Femur (tissue), 1 donor: ENCODE measurements around the gene GPATCH2.
"Not testable (repeated sequence)": the region's sequence is repeated elsewhere in the genome, so short reads cannot be mapped to it uniquely, and the experiment has no call there.

ENCODE experiments used
- DNase-seq: peaks from one replicate; pipeline ENCODE4 v3.0.0-alpha.2; 2017

The GPATCH2 gene

DNA sequence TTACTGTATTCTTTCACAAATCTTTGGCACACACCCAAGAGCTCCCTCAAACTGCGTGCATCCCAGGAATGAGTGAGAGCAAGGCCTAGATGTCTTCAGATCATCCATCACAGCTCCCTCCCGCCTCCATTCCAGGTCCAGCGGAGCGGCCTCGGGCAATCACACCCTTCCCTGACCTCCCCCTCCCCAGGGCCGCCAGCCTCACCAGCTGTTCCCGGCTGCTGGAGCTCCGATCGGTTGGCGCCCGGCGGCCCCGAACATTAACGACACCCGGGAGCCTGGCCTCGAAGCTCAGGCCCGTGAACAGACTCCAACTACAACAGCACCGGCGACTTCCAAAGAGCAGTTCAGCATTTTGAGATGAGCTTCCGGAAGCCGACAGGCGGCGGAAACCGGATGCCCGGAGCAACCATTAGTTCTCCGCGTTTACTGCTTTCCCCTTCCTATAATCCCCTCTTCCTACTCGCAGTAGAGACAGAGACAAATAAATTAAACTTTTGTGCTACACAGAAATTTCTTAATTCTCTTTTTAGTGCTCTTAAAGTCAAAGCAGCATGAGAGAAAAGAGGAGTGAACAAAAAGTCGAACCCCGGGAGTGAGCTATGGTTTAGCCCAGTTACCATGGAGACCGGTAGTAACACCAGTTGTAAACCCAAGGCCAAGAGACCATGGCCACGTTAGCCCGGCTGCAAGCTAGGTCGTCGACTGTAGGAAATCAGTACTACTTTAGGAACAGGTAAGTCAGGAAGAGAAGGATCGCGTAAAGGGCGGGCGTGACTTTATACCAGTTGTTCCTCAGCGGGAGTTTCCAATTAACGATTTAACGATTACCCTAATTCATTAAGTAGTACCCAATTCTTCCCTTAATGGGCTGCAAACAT is at the start of gene GPATCH2, which contains the start of gene SPATA17:
GPATCH2 (minus strand) TSS at position 380 of the 881 bp plus-strand sequence; CDS start at position 261, 119 bp downstream.
SPATA17 (plus strand) TSS at position 634 of the 881 bp plus-strand sequence; CDS start at position 669, 35 bp downstream.
- DNase-seq: peak; percentile 91

DNA sequence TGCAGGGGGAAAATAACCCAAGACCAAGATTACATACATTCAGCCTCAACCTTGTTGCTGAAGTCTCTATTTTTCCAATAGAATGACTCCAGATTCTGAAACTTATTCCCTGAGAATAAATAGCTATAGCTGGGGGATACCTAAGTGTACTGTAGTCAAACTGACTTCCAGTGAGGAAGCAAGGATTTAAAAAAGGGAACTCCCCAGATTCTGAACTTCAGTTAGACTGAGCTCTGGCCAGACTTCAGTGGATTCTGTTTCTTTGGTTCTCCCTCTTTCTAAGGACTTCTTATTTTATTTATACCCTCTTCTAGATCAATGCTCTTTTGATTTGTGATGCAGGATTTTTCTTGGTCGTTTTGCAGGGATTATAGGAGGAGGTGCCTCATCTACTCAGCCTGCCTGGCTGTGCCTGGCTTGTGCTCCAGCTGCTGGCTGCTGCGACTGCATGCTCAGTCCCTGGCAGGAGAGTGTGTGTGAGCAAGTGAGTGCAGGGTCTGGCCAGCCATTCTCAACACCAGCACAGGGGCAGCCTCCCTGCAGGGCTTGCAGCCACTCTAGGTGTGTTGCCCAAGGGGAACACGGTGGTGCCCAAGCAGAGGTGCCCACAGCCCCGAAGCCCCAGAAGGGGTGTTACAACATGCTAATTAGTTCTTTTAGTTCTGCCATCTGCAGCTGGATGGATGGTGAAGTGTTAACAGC is 43.3 kb upstream of the GPATCH2 start:
- peak; percentile 18 for DNase-seq

DNA sequence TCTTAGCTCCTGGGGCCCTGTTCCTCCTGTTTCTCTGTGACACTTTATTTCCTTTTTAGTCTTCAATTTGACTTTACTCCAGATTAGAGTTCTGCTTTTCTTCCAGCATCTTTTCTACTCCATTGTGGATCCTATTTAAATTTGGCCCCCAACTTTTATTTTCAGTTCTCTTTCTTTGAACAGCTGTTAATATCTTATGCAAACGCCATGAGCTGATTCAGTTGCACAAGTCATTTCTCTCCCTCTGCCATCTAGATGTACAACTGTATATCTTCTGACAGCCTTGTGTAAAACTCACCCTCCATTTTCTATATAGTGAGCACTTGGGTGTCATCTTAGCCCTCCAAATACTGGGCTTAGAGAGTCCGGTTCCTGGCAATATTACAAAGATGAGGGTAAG is 42.5 kb upstream of the GPATCH2 start:
- DNase-seq: no peak

DNA sequence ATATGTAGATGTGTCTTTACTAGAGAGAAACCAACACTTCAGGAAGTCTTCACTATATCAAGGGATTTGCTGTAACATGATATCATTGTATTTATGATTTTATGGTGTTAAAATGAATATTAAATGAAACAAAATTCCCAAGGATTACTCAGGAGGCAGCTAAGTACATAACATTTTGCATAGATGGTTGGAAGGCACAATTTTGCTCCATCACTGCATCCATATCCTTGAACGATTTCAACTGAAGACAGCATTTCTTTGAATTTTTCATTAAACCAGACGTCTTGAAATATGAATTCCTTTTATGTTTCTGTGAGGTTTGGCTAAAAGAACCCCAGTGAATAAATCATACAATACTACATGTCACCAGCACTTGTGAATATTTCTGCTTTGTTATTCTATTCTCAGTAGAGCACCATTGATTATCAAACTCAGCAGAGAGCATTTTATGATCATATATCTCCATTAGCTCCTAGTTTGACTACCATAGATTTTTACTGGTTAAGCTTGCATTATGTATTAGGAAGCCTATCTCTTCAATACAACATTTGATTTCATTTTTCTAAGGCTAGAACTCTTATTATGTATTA is 37.6 kb upstream of the GPATCH2 start:
- DNase-seq: no peak

DNA sequence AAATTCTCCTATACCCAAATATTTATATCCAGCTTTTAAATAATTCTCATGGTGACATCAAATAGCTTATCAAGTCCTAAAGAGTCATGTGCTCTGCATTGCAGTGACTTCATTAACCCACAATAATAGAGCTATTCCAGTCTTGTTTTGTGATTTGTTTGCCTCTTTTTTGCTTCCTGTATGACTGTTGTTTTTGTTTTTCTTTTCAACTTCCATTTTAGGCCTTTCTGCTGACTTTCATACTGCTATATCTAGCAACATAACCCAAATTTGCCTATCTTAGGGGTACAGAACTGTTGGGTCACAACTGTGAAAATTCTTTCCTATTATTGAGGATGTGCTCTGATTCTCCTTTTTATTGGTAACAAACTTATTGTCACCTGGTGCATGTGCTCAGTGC is 30.5 kb upstream of the GPATCH2 start:
- no peak for DNase-seq

DNA sequence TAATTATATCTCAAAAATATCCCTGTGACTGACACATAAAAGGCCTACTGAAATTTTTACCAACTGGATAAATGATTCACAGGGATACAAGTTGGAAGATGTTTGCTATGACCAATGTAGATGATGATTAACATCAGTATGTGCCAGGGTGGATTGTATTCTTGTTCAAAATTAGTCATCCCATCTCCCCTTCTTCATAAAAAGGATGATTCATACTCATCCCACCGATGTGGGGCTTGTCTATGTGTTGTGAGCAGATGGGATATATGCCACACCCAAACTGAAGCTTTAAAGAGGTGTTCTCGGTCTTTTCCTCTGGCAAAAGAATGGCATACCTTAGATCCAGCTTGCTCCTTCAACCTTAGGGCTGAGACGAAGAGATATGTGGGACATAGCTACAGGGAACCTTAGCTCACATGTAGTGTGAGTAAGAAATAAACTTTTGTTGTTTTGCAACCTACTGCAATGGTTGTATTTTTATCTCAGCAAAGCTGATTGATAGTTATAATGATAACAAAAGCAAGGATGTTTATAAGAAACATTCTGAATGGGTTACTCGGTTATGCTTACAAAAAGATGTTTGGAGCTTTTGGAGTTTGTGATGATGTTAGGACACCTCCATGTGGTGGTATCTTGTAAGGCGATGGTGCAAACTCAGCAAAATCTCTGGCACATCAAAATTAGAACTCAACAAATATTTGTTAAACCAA is 29.6 kb upstream of the GPATCH2 start:
- DNase-seq: no peak

DNA sequence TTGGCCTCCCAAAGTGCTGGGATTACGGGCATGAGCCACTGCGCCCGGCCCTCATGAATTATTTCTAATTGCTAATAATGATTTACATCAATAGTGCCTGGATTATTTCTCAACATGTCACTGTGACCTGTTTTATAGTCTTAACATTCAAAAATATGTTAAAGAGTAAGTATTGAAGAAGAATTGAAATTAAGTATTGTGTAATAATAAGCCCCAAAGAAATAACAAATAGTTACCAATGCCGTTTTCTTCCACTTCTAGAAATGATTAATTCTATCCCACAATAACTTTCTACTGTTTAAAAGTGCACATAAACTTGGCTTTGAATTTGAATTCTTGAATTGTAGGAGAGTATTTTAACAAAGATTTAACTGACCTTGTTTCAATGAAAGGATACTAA is 19.8 kb upstream of the GPATCH2 start:
- no peak for DNase-seq

DNA sequence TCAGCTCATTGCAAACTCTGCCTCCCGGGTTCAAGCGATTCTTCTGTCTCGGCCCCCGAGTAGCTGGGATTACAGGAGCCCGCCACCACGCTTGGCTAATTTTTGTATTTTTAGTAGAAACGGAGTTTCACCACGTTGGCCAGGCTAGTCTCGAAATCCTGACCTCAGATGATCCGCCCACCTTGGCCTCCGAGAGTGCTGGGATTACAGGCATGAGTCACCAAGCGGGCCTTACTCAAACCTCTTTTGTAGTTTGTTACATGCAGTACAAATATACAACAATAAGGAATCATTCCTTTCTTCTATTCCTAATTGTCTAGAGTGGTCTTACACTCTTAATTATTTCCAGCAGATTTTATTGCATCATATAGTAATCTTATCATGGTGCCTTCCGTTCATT is 16.9 kb upstream of the GPATCH2 start:
- DNase-seq: no peak

DNA sequence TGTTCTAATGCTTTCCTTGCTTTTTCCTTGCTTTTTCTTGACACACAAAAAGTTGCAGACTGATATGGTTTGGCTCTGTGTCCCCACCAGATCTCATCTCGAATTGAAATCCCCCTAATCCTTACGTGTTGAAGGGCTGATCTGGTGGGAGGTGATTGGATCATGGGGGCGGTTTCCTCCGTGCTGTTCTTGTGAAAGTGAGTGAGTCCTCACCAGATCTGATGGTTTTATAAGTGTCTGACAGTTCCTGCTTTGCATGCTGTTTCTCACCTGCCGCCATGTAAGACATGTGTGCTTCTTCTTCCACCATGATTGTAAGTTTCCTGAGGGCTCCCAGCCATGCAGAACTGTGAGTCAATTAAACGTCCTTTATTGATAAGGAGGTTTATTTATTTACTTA is 11.6 kb upstream of the GPATCH2 start:
- no peak for DNase-seq

DNA sequence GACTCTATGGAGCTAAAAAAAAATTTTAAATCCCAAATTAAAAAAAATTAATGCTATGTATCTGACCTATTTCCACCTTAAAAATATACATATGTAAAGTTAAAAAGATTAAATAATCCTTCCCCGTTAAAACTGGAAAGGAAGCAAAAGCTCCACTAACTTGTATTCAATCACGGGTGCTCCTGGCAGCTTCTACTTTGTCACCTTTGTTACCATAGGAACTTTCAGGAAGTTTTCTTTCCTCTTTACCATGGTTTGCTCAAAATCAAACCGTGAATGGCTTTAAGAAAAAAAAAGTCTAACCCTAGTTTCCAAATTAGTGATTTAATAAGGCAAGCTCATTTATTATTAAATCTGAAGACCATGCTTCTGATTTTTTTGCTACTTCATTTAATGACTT is 3.5 kb downstream of the GPATCH2 start:
- no peak for DNase-seq

DNA sequence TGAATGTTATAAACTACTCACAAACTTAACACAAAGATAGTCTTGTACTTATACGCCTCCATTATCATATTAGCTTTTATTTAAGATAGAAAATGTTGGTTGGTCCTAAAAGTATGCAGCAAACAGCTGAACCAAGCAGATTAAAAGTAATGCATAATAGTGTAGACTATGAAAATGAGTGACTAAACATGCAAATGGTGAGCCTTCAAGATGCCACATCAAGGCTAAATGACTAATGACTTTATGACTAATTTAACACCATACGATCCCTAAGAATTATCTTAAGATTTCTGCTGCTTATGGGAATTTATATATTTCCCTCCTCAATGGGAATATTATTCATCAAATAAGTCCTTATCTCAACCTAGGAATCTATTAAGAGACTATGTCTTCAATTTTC is 4.6 kb downstream of the GPATCH2 start:
- DNase-seq: no peak

DNA sequence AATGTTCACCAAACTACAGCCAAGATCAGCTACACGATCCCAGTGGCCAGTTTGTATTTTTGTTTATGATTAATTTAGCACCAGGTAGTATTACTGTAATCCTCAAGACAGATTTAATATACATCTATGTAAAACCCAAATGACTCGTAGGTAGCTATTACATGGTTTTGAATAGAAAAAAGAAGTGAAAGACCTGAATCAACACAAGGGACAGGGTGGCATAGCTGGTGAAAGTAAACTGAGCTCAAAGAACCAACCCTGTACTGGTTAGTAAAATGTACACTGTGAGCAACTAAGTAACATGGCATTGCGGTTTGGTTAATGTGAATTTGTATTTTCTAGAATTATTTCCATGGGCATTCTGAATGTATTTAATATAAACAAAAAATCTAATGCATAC is 8.8 kb downstream of the GPATCH2 start:
- DNase-seq: no peak

DNA sequence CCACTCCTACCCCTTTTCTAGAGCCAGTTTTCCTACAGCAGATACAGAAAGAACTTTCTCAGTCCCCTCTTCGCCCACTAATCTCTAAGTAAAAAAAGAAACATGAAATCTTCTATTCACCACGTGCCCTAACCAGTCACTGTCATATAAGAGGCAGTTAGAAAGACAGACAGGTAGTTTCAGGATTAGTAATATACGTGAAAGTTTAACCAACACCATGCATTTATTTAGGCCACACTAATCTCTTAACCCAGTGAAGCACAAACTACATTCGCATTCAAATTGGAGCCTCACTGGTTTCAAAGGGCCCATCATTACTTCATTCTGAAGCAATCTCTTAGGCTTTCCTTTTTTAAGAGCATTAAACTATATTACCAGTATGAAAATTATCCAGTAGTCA is 10.1 kb downstream of the GPATCH2 start:
- no peak for DNase-seq

DNA sequence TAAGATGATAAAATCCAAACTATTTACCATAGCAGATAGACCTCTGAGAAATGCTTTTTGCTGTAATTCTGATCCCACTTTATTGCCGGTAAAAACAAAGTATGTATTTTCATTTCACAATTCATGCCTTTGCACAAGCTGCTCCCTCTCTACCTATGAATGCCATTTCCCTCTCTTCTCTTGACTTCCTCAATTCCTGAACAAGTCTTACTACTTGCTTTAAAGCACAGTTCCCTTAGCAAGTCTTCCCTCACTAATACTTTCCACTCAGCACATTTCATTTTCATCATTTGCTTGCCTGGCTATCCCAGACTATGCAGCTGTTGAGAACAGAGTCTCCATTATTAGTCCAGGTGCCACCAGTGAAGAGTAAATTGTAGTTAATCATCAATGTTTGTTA is 13.8 kb downstream of the GPATCH2 start:
- DNase-seq: no peak

DNA sequence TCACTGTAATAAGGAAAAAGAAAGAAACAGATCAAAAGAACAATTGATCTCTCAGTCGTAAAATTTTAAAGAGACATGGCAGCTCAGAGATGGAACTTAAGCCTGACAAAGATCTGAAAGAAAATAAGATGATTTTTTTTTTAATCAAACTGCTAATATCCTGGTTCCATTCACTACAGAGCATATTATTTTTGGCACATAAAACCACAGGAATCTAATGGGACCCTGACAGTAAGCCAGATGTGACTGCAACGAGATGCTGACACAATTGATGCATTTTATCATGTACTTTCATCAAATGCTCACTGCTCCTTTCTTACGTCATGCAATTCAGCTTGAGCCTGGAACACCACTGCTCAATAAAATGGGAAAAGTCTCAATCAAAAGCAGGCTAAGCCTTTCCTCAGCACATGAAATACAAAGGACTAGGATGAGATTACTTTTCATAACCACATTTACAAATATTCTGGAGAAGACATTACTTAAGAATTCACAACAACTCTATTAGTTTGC is 16.6 kb downstream of the GPATCH2 start:
- no peak for DNase-seq

DNA sequence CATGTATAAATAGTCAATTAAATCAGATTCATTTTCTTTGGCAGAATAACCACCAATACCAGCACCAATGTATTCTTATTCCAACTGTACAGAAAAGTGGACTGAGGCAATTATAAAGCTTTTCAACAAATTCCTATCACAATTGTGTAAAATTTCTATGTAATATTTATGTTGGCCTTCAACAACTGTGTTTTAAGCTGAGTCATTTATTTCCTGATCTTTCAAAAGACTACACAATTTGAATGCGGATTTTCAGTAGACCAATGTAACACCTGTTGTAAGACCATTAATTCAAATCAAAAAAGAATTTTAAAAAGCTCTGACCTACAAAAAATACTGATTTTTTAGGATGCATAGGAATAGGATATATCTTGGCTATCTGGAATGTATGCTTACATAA is 25.5 kb downstream of the GPATCH2 start:
- no peak for DNase-seq

DNA sequence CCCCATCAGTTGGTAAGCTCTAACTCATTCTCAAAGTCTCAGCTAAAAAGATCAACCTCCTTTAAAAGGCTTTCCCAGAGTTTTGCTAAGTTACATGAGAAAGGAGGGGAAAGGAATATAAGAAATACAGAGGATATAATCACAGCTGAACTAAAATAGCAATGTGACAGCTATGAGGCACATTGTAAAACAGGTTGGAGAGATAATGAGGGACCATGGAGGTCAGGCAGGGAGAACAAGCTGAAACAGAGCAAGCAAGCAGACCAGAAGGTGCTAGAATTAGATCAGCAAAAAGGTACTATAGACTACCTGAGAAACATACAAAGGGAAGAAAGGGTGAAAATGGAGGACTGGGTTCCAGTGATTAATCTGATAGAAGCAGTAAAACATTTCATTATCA is 28.5 kb downstream of the GPATCH2 start:
- no peak for DNase-seq

DNA sequence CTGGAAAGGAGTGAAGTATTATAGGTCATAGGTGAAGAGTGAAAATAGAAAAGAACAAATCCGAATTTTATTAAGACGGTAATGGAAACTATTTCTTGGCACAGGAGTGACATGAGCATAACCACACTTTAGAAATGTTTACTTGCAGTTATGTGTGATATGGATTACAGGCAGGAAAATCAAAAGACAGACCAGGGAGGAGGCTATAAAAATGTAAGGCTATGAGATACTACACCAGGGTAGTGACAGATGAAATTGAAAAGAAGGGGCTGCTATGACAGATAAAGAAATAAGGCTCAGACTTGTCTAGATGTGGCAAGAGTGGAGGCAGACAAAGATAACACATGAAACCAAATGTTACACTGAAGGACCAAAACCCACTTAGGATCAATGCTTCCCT is 31.7 kb downstream of the GPATCH2 start:
- no peak for DNase-seq

DNA sequence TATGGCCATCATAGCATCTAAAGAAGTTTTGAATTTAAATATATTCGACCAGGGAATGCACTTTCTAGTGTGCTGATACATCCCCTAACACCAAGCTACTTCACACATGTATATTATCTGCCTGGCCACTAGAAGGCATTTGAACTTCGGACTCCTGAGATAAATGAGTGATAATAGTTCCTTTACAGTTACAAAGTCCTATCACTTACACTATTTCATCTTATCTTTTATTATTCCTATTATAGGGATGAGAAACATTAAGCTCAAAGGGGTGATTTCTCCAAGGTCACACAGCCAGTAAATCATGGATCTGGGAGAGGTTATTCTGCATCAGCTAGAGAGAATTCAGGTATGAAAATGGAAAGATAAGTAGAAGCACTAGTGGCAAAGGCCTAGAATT is 40.3 kb downstream of the GPATCH2 start:
- DNase-seq: no peak

DNA sequence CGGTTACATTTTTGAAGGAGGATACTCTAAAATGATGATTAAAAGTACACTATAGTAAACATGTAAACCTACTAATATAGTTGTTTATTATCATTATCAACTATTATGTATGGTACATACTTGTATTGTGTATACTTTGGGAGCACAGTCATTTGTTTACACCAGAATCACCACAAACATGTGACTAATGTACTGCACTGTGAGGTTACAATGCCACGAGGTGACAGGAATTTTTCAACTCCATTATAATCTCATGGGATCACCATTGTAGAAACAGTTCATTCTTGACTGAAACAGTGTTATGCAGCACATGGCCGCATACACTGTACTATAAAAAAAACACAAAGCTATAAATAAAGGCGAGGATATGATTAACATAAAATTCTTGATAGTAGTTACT is 44.3 kb downstream of the GPATCH2 start:
- DNase-seq: no peak

DNA sequence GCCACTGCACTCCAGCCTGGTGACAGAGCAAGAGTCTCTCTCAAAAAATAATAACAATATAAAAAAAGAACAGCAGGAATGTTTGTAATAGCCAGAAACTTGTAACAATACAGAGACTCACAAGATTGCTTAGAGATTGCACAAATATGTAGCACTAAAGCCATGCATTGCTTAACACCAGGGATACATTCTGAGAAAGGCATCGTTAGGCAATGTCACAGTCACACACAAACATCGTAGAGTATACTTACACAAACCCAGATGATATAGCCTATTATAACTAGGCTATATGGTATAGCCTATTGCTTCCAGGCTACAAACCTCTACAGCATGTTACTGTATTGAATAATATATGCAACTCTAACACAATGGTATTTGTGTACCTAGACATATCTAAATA is 45.3 kb downstream of the GPATCH2 start:
- no peak for DNase-seq

DNA sequence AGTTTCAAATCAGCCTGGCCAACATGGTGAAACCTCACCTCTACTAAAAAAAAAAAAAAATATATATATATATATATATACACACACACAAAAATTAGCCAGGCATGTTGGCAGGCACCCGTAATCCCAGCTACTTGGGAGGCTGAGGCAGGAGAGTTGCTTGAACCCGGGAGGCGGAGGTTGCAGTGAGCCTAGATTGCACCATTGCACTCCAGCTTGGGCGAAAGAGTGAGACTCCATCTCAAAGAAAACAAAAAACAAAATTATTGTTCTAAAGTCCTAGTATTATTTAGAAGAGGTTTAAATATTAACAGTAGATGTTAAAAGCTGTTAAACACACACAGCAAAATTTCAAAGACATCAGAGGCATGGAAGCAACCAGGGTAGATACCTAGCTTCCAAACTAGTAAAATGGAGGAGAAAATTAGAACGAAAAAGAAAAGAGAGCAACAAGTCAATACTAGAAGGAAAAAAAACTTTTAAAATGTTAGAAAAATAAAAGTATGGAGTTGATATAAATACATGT is 46.5 kb downstream of the GPATCH2 start:
- DNase-seq: not testable (repeated sequence)

DNA sequence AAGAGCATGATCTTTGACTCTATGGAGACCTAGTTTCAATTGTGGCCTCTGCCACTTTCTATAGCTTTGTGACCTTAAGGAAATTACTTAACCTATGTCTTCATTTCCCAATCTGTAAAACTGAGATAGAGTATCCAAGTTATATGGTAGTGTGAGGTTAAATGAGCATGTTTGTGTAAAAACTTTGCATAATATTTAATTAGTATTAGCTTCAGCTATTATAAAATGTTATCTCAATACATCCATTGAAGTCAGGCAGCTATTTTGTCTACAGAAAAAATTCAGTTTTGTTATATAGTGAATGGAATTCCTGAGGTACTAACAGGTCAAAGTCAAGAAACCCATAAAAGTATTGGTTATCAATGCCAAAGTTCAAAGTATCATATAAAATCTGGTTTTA is 53.6 kb downstream of the GPATCH2 start:
- no peak for DNase-seq
